GM18498 (cell line): ENCODE data around the gene RAG1.

Experiments used
- ATAC-seq: cut with Tn5 transposase; IDR thresholded peaks from one replicate; pipeline ENCODE4 v1.9.1; 2021; ENCODE audit warnings: mild to moderate bottlenecking, moderate library complexity; ENCODE audit not compliant: unreplicated experiment

RAG1 gene

GRCh38 chr11:36627006-36627405, 59.2 kb downstream of the RAG1 start:
- ATAC-seq, result no peak

DNA sequence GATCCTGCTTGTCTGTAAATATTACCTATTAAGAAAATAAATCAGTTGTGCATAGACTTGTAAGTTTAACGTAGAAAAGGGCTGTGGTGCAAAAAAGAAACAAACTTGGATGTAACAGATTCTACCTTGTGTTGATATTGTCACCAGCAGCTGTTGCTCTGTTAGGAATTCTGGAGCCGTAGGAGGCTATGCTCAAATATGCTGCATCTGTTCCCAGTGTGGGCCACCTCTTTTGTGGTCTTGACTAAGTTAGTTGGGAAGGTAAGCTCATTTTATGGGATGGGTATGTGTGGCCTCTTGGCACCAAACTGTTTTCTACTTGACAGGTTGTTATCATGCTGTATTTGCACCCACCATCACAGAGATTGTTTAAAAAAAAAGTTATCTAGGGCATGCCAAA, 59.7 kb downstream of the RAG1 start:
- ATAC-seq, result no peak

DNA sequence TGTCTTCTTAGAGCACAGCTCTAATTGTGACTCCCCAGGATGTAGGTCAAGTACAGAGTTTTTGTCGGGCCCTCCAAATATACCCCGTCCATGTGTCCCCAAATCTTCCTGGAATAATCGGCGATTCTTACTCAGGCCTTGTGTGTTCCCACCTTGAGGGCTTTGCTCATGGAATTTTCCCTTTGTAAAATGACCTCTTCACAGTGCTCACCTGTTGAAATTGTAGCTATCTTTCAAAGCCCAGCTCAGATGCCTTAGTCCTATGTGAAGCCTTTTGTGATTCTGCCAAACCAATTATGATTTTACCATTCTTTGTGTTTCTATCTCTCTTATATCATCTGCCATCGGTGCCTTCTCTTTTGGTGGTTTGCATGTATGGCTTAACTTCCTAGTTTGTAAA, 60.3 kb downstream of the RAG1 start:
- no peak for ATAC-seq

- no peak for ATAC-seq
Observed at GRCh38 chr11:36628765-36629244, 61.0 kb downstream of the RAG1 start.
